Endothelial cell of umbilical vein (primary cell): ENCODE data around the gene RPS15A. TPM values are rescaled to one million over a fixed set of nuclear protein-coding genes. Genes with fewer than 3 reads are reported as not detected.

Experiments
- BruUV-seq: library from RNA; stranded (reverse); fragments of 400-500 nt; replicated peaks from 2 replicates; lab custom pipeline; 2021; lab: Mats Ljungman, UMichigan
- CTCF ChIA-PET: fragments of 300-600, 350-600 bp; sonication (Branson Sonifier 250); formaldehyde crosslinking; loops from one replicate; lab custom pipeline; 2021; ENCODE audit warnings: antibody characterized with exemption, inconsistent platforms; lab: Charles Lee
- POLR2A ChIA-PET: fragments of 300-600, 350-600 bp; sonication (Branson Sonifier 250); formaldehyde crosslinking; loops from one replicate; lab custom pipeline; 2021; ENCODE audit warnings: antibody characterized with exemption, inconsistent platforms; lab: Charles Lee
- DNase-seq: peaks from one replicate; pipeline ENCODE4 v3.0.0-alpha.2; 2011; ENCODE audit warnings: low read depth, low spot score
- FAIRE-seq: peaks from 2 replicates; lab custom pipeline; 2011; peaks lifted over from hg19 to GRCh38; lab: Jason Lieb, UNC
- H2AFZ ChIP-seq: 2 replicates; pipeline ENCODE4 v1.6.0; 2012; ENCODE audit warnings: low read depth, low read length, control low read depth, inconsistent platforms
- H3K27ac ChIP-seq: 2 replicates; pipeline ENCODE4 v1.5.1; 2011; ENCODE audit warnings: low read depth, mild to moderate bottlenecking, control low read depth, low read length, moderate library complexity; ENCODE audit not compliant: insufficient read depth
- H3K27me3 ChIP-seq, 2 experiments: 2 replicates each; pipeline versions ENCODE4 v1.6.0 to v1.6.1; 2011; ENCODE audit warnings: low read length in 2 of 2, mixed read lengths in 1 of 2; ENCODE audit not compliant: control insufficient read depth in 2 of 2, insufficient read depth in 2 of 2
- H3K36me3 ChIP-seq, 2 experiments: 2 replicates in 1 of 2; 3 replicates in 1 of 2; pipeline ENCODE4 v1.5.1; 2011; ENCODE audit warnings: low read length in 2 of 2, mild to moderate bottlenecking in 1 of 2, moderate library complexity in 1 of 2; ENCODE audit not compliant: control insufficient read depth in 2 of 2, insufficient read depth in 2 of 2; ENCODE audit errors: extremely low read depth in 1 of 2
- H3K4me1 ChIP-seq: 3 replicates; pipeline ENCODE4 v1.5.1; 2011; ENCODE audit warnings: mild to moderate bottlenecking, low read length; ENCODE audit not compliant: control insufficient read depth, insufficient read depth; ENCODE audit errors: extremely low read depth
- H3K4me2 ChIP-seq: 2 replicates; pipeline ENCODE4 v1.6.1; 2011; ENCODE audit warnings: low read length, control low read depth, mixed read lengths; ENCODE audit not compliant: insufficient read depth
- H3K4me3 ChIP-seq, 3 experiments: fragments of 200-600 bp in 1 of 3; sonication (generic), shearing (Covaris generic) in 1 of 3; replicated peaks in 1 of 3; 2 replicates each; pipeline ENCODE4 v1.5.1; 2011 to 2016; ENCODE audit warnings: control low read depth in 3 of 3, low read length in 3 of 3, mild to moderate bottlenecking in 2 of 3, inconsistent platforms in 1 of 3, low read depth in 1 of 3, moderate library complexity in 1 of 3; ENCODE audit not compliant: insufficient read depth in 1 of 3
- H3K79me2 ChIP-seq: 2 replicates; pipeline ENCODE4 v1.6.0; 2012; ENCODE audit warnings: low read length, inconsistent platforms; ENCODE audit not compliant: control insufficient read depth, insufficient read depth
- H3K9ac ChIP-seq: replicated peaks from 2 replicates; pipeline ENCODE3; 2011; ENCODE audit warnings: low read length, control low read depth; ENCODE audit not compliant: insufficient read depth; ENCODE audit errors: extremely low read depth
- H3K9me1 ChIP-seq: replicated peaks from 3 replicates; pipeline ENCODE4 v1.6.0; 2011; ENCODE audit warnings: mild to moderate bottlenecking, low read length; ENCODE audit not compliant: control insufficient read depth, insufficient read depth; ENCODE audit errors: extremely low read depth
- H3K9me3 ChIP-seq: replicated peaks from 2 replicates; pipeline ENCODE4 v1.5.1; 2012; ENCODE audit warnings: low read length, inconsistent platforms; ENCODE audit not compliant: control insufficient read depth, insufficient read depth
- H4K20me1 ChIP-seq: replicated peaks from 2 replicates; pipeline ENCODE3; 2011; ENCODE audit warnings: mild to moderate bottlenecking, low read length; ENCODE audit not compliant: control insufficient read depth, insufficient read depth; ENCODE audit errors: extremely low read depth
- EZH2 ChIP-seq: IDR thresholded peaks from 2 replicates; pipeline ENCODE4 v1.6.1; 2012; ENCODE audit warnings: borderline replicate concordance, low read depth, mild to moderate bottlenecking, moderate library complexity, low read length, inconsistent platforms; ENCODE audit not compliant: severe bottlenecking
- FOS ChIP-seq: IDR thresholded peaks from 2 replicates; pipeline ENCODE4 v1.6.1; 2011; ENCODE audit warnings: mild to moderate bottlenecking, low read length, moderate library complexity, borderline replicate concordance; ENCODE audit not compliant: insufficient read depth
- GATA2 ChIP-seq: IDR thresholded peaks from 2 replicates; pipeline ENCODE4 v1.7.0; 2011; ENCODE audit warnings: low read depth, mild to moderate bottlenecking, moderate library complexity, mixed read lengths, low read length; ENCODE audit not compliant: insufficient read length, insufficient read depth
- JUN ChIP-seq: IDR thresholded peaks from 2 replicates; pipeline ENCODE4 v1.6.1; 2011; ENCODE audit warnings: borderline replicate concordance, low read depth; ENCODE audit not compliant: insufficient read length, insufficient read depth
- MAX ChIP-seq: IDR thresholded peaks from 2 replicates; pipeline ENCODE4 v1.6.1; 2011; ENCODE audit not compliant: insufficient read depth, insufficient read length
- MYC ChIP-seq: IDR thresholded peaks from one replicate; pipeline ENCODE4 v1.6.1; 2011; ENCODE audit warnings: mild to moderate bottlenecking, low read depth, low read length
- POLR2A ChIP-seq: IDR thresholded peaks from 2 replicates; pipeline ENCODE4 v1.6.1; 2012; ENCODE audit warnings: low read depth, mild to moderate bottlenecking, control low read depth, low read length
- POLR2AphosphoS5 ChIP-seq: IDR thresholded peaks from 2 replicates; pipeline ENCODE4 v1.6.1; 2012; ENCODE audit warnings: low read depth, mild to moderate bottlenecking, control low read depth, low read length, moderate library complexity; ENCODE audit not compliant: insufficient read depth
- dilution Hi-C: fragments of 300-500 bp; cut with MboI; formaldehyde crosslinking; loops from one replicate; pipeline ENCODE4 v1.15.0; 2019; ENCODE audit warnings: low sequenced_read_pairs; ENCODE audit not compliant: extremely low pct_ligation_motif_present
- intact Hi-C: fragments of 100-400 bp; cut with micrococcal nuclease; formaldehyde crosslinking; loops from one replicate; pipeline ENCODE4 v1.10.0; 2022
- polyA plus RNA-seq, 4 experiments: library from polyadenylated mRNA; depleted of rRNA in 3 of 4; stranded (reverse) in 3 of 4; unstranded in 1 of 4; fragments of >200 nt; gene quantifications; 2 replicates each; pipeline versions ENCODE4 v1.2.1 to v1.2.3, GENCODE V29; 2011 to 2012; ENCODE audit warnings: missing spikeins in 1 of 4
- total RNA-seq: library from RNA; stranded (reverse); gene quantifications from 2 replicates; pipeline ENCODE4 v1.2.3, GENCODE V29; 2021
- TF ChIP-seq, protein P1 (sequence below), 2 donors: IDR thresholded peaks; 1 replicate in 1 of 2; 2 replicates in 1 of 2; pipeline ENCODE4 v1.5.1; 2011; ENCODE audit warnings: low read length in 2 of 2, mild to moderate bottlenecking in 2 of 2, moderate library complexity in 2 of 2, control low read depth in 1 of 2, inconsistent platforms in 1 of 2, low read depth in 1 of 2; ENCODE audit not compliant: insufficient read depth in 1 of 2; ENCODE audit errors: extremely low read depth in 1 of 2

RPS15A gene
- total and polyA plus RNA-seq, 2 donors (not counting 3 experiments of a cell fraction or from before 2014, with no cell fraction given) = 1,299 to 4,163 TPM

DNA sequence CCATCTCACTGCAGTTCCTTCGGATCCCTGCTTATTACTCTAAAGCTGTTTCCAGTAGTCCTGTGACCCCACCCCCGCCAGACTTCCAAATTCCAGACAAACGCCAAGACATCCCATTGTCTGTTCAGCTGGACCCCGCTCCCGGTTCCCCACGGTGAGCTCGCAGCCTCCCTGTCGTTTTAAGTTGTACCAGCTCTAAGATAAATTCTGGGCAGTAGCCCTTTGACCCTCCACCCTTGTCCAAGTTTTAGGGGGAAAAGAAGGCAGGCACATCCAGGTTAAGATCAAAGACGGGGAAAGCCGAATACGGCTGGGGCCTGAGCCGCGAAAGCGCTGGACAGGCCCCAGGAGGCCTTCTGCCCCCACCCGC lies 10.6 kb upstream of the RPS15A start:
- CTCF ChIA-PET = interaction anchor here (1.4 to 7.0 kb wide), 4 partner anchors 10 to 702 kb away, joined by 4 to 80 read pairs (median 10); partner anchors contain the start of gene RPS15A
- TF ChIP-seq FOS (no peak), POLR2AphosphoS5 (no peak), POLR2A (no peak), EZH2 (no peak)

GRCh38 chr16:18800293-18800692 lies 10.2 kb upstream of the RPS15A start:
- CTCF ChIA-PET = interaction anchor here (1.4 to 7.0 kb wide), 2 partner anchors 9 to 703 kb away, joined by 4 to 80 read pairs; partner anchors contain the start of gene RPS15A
- peak overlapping the region; percentile 99 for H3K4me2 ChIP-seq
- TSS peak; percentile 22 for BruUV-seq
- POLR2A ChIA-PET = interaction anchor here (0.6 to 5.0 kb wide), 5 partner anchors 10 to 792 kb away, joined by 3 to 81 read pairs (median 4); partner anchors contain the start of gene RPS15A
- H3K9me3 ChIP-seq = no peaks in the 10 kb centered on the region
- H3K9ac ChIP-seq = peak overlapping the region; percentile 95
- intact Hi-C loops (loop anchor here (10.0 kb wide), 2 partner anchors 315 to 725 kb away; partner anchors contain the start of genes CCP110, GDE1 and ITPRIPL2), dilution Hi-C loops (no loop called here)
- TF ChIP-seq FOS = no peak
- TF ChIP-seq JUN = no peak
- TF ChIP-seq MYC = no peak
- TF ChIP-seq MAX = no peak
- TF ChIP-seq, protein P1, sequence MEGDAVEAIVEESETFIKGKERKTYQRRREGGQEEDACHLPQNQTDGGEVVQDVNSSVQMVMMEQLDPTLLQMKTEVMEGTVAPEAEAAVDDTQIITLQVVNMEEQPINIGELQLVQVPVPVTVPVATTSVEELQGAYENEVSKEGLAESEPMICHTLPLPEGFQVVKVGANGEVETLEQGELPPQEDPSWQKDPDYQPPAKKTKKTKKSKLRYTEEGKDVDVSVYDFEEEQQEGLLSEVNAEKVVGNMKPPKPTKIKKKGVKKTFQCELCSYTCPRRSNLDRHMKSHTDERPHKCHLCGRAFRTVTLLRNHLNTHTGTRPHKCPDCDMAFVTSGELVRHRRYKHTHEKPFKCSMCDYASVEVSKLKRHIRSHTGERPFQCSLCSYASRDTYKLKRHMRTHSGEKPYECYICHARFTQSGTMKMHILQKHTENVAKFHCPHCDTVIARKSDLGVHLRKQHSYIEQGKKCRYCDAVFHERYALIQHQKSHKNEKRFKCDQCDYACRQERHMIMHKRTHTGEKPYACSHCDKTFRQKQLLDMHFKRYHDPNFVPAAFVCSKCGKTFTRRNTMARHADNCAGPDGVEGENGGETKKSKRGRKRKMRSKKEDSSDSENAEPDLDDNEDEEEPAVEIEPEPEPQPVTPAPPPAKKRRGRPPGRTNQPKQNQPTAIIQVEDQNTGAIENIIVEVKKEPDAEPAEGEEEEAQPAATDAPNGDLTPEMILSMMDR (IDR thresholded peaks at IDR 0.05; ENCODE audit: extremely low read depth in 1 of 2, insufficient read depth in 1 of 2, low read depth in 1 of 2, low read length in 2 of 2) = no peak
- no peak for TF ChIP-seq POLR2A
- no peak for TF ChIP-seq POLR2AphosphoS5
- TF ChIP-seq GATA2 = no peak
- no peak for TF ChIP-seq EZH2
- H3K9me1 ChIP-seq = no peaks in the 10 kb centered on the region
- peak overlapping the region; percentile 77 to 98 (median 92) for H3K4me3 ChIP-seq
- H3K79me2 ChIP-seq = peaks cover 60% of the 10 kb centered on the region
- H3K27me3 ChIP-seq = no peaks in the 10 kb centered on the region
- H3K36me3 ChIP-seq = peaks cover 2 to 4% of the 10 kb centered on the region in 2 experiments
- H3K27ac ChIP-seq = peak overlapping the region; percentile 66
- H4K20me1 ChIP-seq = peaks cover 10% of the 10 kb centered on the region
- no peak overlapping the region for H2AFZ ChIP-seq
- DNase-seq (peak; percentile 42), FAIRE-seq (no peak)
- peaks cover 62% of the 10 kb centered on the region for H3K4me1 ChIP-seq

More for the DNA sequence above, 10.6 kb upstream of the RPS15A start:
- Histone ChIP-seq H3K9me3 (no peaks in the 10 kb centered on the region), H3K4me3 (peak overlapping the region; percentile 77 to 98 (median 92)), H3K36me3 (peaks cover 2% of the 10 kb centered on the region in 2 experiments), H3K4me2 (peak overlapping the region; percentile 99), H3K27ac (peak overlapping the region; percentile 66), H3K27me3 (no peaks in the 10 kb centered on the region), H4K20me1 (peaks cover 10% of the 10 kb centered on the region), H3K79me2 (peaks cover 55% of the 10 kb centered on the region), H2AFZ (no peak overlapping the region), H3K9ac (peak overlapping the region; percentile 95), H3K9me1 (no peaks in the 10 kb centered on the region), H3K4me1 (peaks cover 65% of the 10 kb centered on the region)
- BruUV-seq = no TSS peak
- POLR2A ChIA-PET = interaction anchor here (0.6 to 5.0 kb wide), 6 partner anchors 9 to 791 kb away, joined by 3 to 81 read pairs (median 4); partner anchors contain the start of gene RPS15A
- FAIRE-seq (no peak), DNase-seq (no peak)
- dilution Hi-C loops (no loop called here), intact Hi-C loops (loop anchor here (1.0 to 10.0 kb wide), 5 partner anchors 10 to 724 kb away; partner anchors contain the start of genes CCP110, GDE1, ITPRIPL2 and RPS15A)
